ENCODE data around the gene PLEKHA7. TPM values are rescaled to one million over a fixed set of nuclear protein-coding genes. Genes with fewer than 3 reads are reported as not detected.

Gene PLEKHA7
- total RNA-seq, 6 experiments from 2014 or later: 12.7 to 26.7 (median 21.5) TPM

DNA sequence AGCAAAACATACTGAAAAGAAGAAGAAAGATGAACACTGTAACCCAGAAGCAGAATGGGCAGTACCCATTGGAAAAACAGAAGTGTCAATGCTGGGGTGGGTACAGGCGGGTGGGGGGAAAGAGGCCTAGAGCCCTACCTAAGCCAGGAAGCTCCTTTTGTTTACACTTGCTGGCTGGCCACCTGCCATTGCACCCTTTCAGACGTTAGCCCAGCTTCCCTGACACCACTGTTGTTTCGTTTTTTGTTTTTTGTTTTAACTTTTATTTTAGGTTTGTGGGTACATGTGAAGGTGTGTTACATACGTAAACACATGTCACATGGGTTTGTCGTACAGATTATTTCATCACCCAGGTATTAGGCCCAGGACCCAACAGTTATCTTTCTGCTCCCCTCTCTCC, 55.4 kb downstream of the PLEKHA7 start:
- H3K36me3 ChIP-seq: no peaks in the 10 kb centered on the region
- H3K27ac ChIP-seq: no peak overlapping the region
- no peaks in the 10 kb centered on the region for H3K9me3 ChIP-seq
- ATAC-seq: peak in 3 of 4 donors; percentile 40 to 55 (median 48)
- no peak for DNase-seq
- no peaks in the 10 kb centered on the region for H3K27me3 ChIP-seq
- no peak overlapping the region for H3K4me3 ChIP-seq
- 34% methylated on average over 5 of the region's 5 CpGs for WGBS (ENCODE audit: insufficient coverage, low coverage, low lambda C conversion rate, missing lambda C conversion rate)
- intact Hi-C loops (cut with DNase I): no loop called here
- H3K4me1 ChIP-seq: peaks cover 0 to 7% (median 0%) of the 10 kb centered on the region in 4 donors
- TF ChIP-seq POLR2A (IDR thresholded peaks at IDR 0.05): no peak
- no peak for TF ChIP-seq CTCF (IDR thresholded peaks at IDR 0.05)

- intact Hi-C loops (cut with DNase I): no loop called here
- Histone ChIP-seq H3K36me3 (no peaks in the 10 kb centered on the region), H3K9me3 (no peaks in the 10 kb centered on the region), H3K27me3 (no peaks in the 10 kb centered on the region), H3K27ac (no peak overlapping the region), H3K4me3 (no peak overlapping the region), H3K4me1 (peaks cover 0 to 9% (median 0%) of the 10 kb centered on the region in 4 donors)
- ATAC-seq (no peak), DNase-seq (no peak)
- TF ChIP-seq CTCF (IDR thresholded peaks at IDR 0.05): no peak
- TF ChIP-seq POLR2A (IDR thresholded peaks at IDR 0.05): no peak
- WGBS (ENCODE audit: insufficient coverage, low coverage, low lambda C conversion rate, missing lambda C conversion rate): 82% methylated on average over 5 of the region's 5 CpGs
Measured at GRCh38 chr11:16956538-16957153, 57.6 kb downstream of the PLEKHA7 start.

DNA sequence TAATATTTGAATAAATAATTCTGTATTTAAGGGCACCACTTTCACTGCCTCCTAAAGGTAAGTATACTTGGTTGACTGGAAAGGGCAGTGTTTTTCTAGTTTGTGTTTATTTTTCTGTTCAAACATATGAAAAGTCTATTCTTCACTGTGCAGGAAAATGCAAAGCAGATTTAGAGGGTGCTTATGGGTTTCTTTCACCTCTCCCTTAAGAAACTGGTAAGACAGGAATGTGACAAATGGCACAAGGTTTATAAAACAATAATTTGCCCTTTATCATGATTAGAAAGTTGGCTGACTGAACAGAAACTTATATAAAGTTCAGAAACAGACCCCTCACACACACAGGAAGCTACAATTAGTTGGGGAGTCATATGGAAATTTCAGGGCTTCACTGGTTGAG, 60.6 kb downstream of the PLEKHA7 start:
- peaks cover 0 to 9% (median 0%) of the 10 kb centered on the region in 4 donors for H3K4me1 ChIP-seq
- DNase-seq: no peak
- TF ChIP-seq POLR2A (IDR thresholded peaks at IDR 0.05) (no peak), CTCF (IDR thresholded peaks at IDR 0.05) (no peak)
- H3K27me3 ChIP-seq: no peaks in the 10 kb centered on the region
- intact Hi-C loops (cut with DNase I): no loop called here
- H3K27ac ChIP-seq: no peak overlapping the region
- no peak overlapping the region for H3K4me3 ChIP-seq
- no peak for ATAC-seq
- no peaks in the 10 kb centered on the region for H3K36me3 ChIP-seq
- no peaks in the 10 kb centered on the region for H3K9me3 ChIP-seq

GRCh38 chr11:16946477-16947282, 67.5 kb downstream of the PLEKHA7 start:
- TF ChIP-seq CTCF (IDR thresholded peaks at IDR 0.05) (no peak), POLR2A (IDR thresholded peaks at IDR 0.05) (no peak)
- WGBS (ENCODE audit: insufficient coverage, low coverage, low lambda C conversion rate, missing lambda C conversion rate): 49% methylated on average over 6 of the region's 6 CpGs
- no peaks in the 10 kb centered on the region for H3K4me1 ChIP-seq
- intact Hi-C loops (cut with DNase I): loop anchor here (5.0 to 10.0 kb wide), 2 partner anchors 116 to 118 kb away; no protein-coding TSS in a partner anchor
- no peaks in the 10 kb centered on the region for H3K36me3 ChIP-seq
- no peak overlapping the region for H3K4me3 ChIP-seq
- H3K27me3 ChIP-seq: no peaks in the 10 kb centered on the region
- ATAC-seq (no peak), DNase-seq (no peak)
- no peak overlapping the region for H3K27ac ChIP-seq
- no peaks in the 10 kb centered on the region for H3K9me3 ChIP-seq

All from right lobe of liver (tissue), 6 donors.